Activated CD8-positive, alpha-beta memory T cell treated with anti-CD3 and anti-CD28 coated beads, Interleukin-2, amount 10 ng/mL, durations not matched to agents 7 days and 5 days (primary cell): ENCODE data around the gene SYK. TPM values are rescaled to one million over a fixed set of nuclear protein-coding genes. Genes with fewer than 3 reads are reported as not detected.

Experiments
- ATAC-seq: fragments of 150-1000 bp; cut with Tn5 transposase; one replicate; pipeline ENCODE4 v1.10.0; 2021; ENCODE audit warnings: moderate library complexity
- CTCF ChIA-PET: fragments of 350-600 bp; sonication (Branson Sonifier 250); formaldehyde crosslinking; loops from one replicate; lab custom pipeline; 2021; ENCODE audit warnings: antibody characterized with exemption; lab: Charles Lee
- DNase-seq: peaks from one replicate; pipeline ENCODE4 v3.0.0-alpha.2; 2020
- H3K27ac Mint-ChIP-seq: one replicate; pipeline ENCODE4 v1.8.0; 2021; ENCODE audit warnings: mild to moderate bottlenecking, mixed read lengths
- H3K27me3 Mint-ChIP-seq: one replicate; pipeline ENCODE4 v1.8.0; 2021; ENCODE audit warnings: mixed read lengths
- H3K36me3 Mint-ChIP-seq: one replicate; pipeline ENCODE4 v1.8.0; 2021; ENCODE audit warnings: mild to moderate bottlenecking, mixed read lengths
- H3K4me1 Mint-ChIP-seq: one replicate; pipeline ENCODE4 v1.8.0; 2021; ENCODE audit warnings: mixed read lengths
- H3K4me3 Mint-ChIP-seq: one replicate; pipeline ENCODE4 v1.8.0; 2021; ENCODE audit warnings: mild to moderate bottlenecking, moderate library complexity, mixed read lengths
- H3K9me3 Mint-ChIP-seq: one replicate; pipeline ENCODE4 v1.8.0; 2022; ENCODE audit warnings: low read depth, mixed read lengths
- total RNA-seq, 2 experiments: library from RNA; stranded (reverse); gene quantifications; one replicate each; pipeline ENCODE4 v1.2.3, GENCODE V29; 2021

The SYK gene
- total RNA-seq, 2 experiments from 2014 or later, result 0.26 to 0.28 TPM

DNA sequence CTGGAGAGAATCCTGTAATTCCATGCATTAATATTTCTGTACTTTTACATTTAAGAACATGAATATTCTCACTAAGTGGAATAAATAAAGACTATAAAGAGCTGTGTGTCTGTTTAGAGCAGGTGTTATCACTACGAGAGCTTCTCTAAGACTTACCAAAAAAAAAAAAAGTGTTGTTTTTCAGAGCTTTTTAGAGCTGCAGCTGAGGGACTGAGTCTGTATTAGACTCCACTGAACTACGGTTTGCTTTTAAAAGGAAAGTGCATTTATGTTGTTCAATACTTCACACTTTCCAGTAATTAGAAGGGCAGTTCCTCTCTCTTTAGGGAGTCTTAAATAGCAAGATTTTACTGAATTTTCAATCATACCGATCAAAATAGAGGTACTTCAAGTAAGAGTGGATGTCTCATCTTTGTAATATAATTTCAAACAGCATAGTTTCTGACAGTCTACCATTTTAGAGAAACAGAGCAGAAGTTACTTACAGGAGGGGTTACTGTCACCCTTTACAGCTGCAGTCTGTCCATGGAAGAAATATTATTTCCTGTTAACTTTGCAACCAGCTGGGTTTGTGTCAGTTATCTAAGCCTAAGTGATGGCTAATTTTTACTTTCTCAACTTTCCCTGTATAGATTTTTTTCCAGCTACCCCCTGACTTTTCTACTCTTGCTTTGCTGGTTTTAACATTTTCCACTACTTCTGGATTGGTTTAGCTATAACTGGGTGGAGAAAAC is 2.4 kb downstream of the SYK start:
- no peaks in the 10 kb centered on the region for H3K9me3 Mint-ChIP-seq
- CTCF ChIA-PET, result no interaction called here
- peaks cover 90% of the 10 kb centered on the region for H3K27me3 Mint-ChIP-seq
- ATAC-seq (no peak), DNase-seq (no peak)
- H3K4me1 Mint-ChIP-seq, result peaks cover 2% of the 10 kb centered on the region
- no peaks in the 10 kb centered on the region for H3K36me3 Mint-ChIP-seq
- no peak overlapping the region for H3K27ac Mint-ChIP-seq
- H3K4me3 Mint-ChIP-seq, result no peak overlapping the region

DNA sequence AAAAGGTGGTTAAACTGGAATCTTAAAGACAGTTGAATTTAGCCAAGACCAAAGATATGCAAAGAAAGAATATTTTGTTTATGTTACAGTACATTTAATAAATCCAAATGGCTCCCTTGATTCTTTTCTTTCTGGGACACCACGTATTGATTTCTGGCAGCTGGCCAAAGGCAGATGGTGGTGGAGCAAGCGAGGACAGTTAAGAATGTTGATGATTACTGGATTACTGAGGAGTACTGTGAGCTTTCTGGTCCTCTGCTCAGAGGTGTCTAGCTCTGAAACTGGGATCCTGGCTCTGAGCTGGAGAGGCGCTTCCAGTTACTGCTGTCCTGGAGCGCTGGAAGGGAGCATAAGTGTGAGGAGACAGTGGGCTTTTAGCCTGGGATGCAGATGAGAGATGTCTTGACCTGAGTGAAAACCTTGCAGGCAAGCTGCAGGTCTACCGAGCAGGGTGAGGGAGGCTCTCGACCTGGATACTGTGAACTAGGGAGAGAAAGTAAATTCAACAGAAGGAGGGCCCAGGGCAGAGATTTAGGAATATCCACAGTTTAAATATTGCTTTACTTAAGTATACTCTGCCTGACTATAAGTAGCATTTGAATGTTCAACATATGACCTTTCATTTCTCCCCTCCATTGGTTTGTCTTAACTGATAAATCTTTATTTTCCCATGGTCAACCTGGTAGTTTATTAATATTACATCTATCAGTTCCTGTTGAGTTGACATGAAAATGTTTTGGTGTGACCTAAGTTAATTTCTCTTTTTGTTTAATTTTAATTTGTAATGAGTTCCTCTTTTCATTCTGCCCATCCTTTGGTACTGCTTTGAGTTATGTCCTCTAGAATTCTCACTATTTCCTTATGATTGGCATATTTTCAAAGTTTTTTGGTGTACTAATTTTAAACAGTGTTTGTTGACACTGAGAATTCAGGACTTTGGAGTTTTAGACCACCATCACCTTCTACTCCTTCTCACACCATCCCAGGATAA is 3.7 kb downstream of the SYK start:
- Mint-ChIP-seq H3K36me3 (no peaks in the 10 kb centered on the region), H3K27me3 (peaks cover 85% of the 10 kb centered on the region), H3K4me1 (peaks cover 2% of the 10 kb centered on the region), H3K4me3 (no peak overlapping the region), H3K9me3 (no peaks in the 10 kb centered on the region), H3K27ac (no peak overlapping the region)
- CTCF ChIA-PET, result interaction anchor here (0.7 kb wide), 1 partner anchor 26 kb away, joined by 3 read pairs; no protein-coding TSS in a partner anchor
- ATAC-seq (no peak), DNase-seq (no peak)

DNA sequence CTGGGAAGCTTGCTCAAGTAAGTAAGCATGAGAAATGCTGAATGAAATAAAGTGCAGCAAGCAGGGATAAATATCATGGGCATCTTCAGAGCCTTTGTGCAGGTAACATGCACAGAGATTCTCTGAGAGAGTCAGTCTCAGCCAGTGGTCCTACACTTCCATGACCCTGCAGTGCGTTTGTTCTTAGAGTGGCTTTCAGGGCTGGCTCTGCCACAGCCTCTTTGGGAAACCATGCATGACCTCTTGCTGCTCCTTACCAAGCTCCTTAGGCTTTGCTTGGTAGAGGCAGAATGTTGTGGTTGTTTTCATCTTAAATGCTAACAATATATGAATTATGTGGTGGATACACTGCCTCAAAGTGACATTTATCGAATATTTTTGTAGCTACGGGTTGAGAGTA is 5.4 kb downstream of the SYK start:
- CTCF ChIA-PET, result no interaction called here
- ATAC-seq, result no peak
- H3K9me3 Mint-ChIP-seq, result no peaks in the 10 kb centered on the region
- no peaks in the 10 kb centered on the region for H3K36me3 Mint-ChIP-seq
- H3K27ac Mint-ChIP-seq, result no peak overlapping the region
- peaks cover 2% of the 10 kb centered on the region for H3K4me1 Mint-ChIP-seq
- peaks cover 78% of the 10 kb centered on the region for H3K27me3 Mint-ChIP-seq
- no peak for DNase-seq
- H3K4me3 Mint-ChIP-seq, result no peak overlapping the region

DNA sequence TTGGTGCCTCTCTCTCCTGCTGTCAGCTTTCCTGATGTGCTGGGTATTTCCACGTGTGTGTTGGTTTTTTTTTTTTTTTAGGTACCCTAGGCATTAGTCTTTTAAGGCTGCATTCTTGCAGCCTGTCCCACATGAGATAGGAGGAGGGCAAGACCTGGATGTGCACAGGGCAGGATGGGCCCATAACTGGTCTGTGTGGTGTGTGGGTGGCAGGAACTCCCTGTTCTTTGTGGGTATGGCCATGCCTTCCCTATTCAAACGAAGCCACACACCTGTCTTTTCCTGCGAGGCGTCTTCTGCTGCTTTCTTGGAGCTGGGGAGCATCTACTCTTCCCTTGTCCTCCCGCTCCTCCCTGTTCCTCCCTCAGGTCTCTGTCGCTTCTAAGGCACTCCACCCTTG is 6.8 kb downstream of the SYK start:
- DNase-seq, result no peak
- ATAC-seq, result no peak
- no peak overlapping the region for H3K27ac Mint-ChIP-seq
- no peaks in the 10 kb centered on the region for H3K36me3 Mint-ChIP-seq
- H3K4me3 Mint-ChIP-seq, result no peak overlapping the region
- no peaks in the 10 kb centered on the region for H3K4me1 Mint-ChIP-seq
- CTCF ChIA-PET, result no interaction called here
- H3K27me3 Mint-ChIP-seq, result peaks cover 69% of the 10 kb centered on the region
- H3K9me3 Mint-ChIP-seq, result no peaks in the 10 kb centered on the region

DNA sequence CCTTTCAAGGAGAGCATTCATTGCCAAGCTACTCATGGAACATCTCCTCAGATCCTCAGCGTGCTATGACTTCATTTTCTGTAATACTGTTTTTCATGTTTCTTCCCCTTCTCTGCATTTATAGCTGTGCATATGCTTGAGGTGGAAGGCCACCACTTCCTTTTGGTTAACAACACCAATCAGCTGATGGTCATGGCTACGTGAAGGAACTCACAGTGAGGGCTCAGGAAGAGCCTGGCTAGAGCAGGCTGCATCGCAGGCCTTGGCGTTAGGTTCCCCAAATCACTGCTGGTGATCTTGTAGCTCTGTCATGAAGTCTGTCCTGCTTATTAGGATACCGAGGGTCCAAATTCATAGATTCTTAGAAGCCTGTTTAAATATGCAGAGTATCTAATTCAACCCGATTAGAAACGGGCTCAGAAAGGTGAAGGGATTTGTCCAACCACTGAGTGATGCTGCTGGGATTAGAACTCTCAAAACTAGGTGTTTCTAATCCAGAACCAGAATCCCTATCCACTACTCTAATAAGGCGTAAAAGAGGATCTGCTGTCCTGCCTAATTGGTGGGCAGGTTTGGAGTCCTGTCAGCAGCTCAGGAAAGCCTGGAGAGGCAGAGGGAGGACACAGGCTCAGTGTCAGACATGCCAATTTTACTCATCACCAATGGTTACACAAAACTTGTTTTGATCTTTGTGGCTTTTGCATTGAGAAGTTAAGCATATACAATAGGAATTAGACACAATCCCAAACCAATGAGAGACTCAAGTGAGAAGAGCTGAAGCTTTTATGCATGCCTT is 7.5 kb downstream of the SYK start:
- CTCF ChIA-PET, result no interaction called here
- ATAC-seq (no peak), DNase-seq (no peak)
- H3K4me3 Mint-ChIP-seq, result no peak overlapping the region
- no peaks in the 10 kb centered on the region for H3K4me1 Mint-ChIP-seq
- H3K9me3 Mint-ChIP-seq, result no peaks in the 10 kb centered on the region
- H3K27ac Mint-ChIP-seq, result no peak overlapping the region
- peaks cover 62% of the 10 kb centered on the region for H3K27me3 Mint-ChIP-seq
- H3K36me3 Mint-ChIP-seq, result no peaks in the 10 kb centered on the region

DNA sequence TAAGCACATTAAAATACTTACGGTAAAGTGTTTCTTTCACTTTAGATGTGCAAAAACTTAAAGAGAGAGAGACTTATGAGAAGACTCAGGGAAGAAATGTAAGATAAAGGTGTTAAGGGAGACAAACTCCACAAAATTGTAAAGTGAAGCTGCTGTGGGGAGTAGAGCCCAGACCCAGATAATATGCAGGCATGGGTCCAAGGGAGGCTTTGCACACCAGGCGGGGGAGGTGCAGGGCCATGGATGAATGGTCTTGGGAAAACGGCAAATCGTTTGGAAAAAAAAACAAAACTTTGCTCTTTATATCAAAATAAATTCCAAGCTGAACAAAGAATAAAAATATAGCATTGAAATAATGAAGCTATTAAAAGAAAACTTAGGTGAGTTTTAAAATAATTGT is 9.1 kb downstream of the SYK start:
- no peak for DNase-seq
- CTCF ChIA-PET, result no interaction called here
- Mint-ChIP-seq H3K27me3 (peaks cover 46% of the 10 kb centered on the region), H3K4me3 (no peak overlapping the region), H3K9me3 (no peaks in the 10 kb centered on the region), H3K27ac (no peak overlapping the region), H3K36me3 (no peaks in the 10 kb centered on the region), H3K4me1 (peaks cover 8% of the 10 kb centered on the region)
- no peak for ATAC-seq

DNA sequence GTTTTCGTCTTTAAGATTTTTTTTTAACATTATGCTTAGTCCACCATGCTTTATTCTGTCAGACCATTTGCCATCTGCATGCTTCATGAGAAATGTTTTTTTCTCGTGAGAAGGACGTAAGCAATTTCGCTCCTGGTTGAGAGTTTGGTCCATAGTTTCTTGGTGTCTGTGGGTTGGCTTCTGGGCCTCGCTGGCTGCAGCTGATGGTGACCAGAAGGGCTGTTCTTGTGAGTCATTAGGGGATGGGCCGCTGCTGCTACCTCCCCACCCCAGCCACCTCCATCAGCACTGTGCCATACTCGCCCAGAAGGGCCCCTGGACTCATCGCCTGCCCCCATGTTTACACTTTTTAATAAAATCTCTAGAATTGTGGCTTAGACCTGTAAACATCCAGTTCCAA is 11.4 kb downstream of the SYK start:
- no peak for DNase-seq
- no peak for ATAC-seq
- no peaks in the 10 kb centered on the region for H3K36me3 Mint-ChIP-seq
- H3K27ac Mint-ChIP-seq, result no peak overlapping the region
- CTCF ChIA-PET, result no interaction called here
- H3K4me3 Mint-ChIP-seq, result no peak overlapping the region
- H3K9me3 Mint-ChIP-seq, result peaks cover 6% of the 10 kb centered on the region
- H3K4me1 Mint-ChIP-seq, result peaks cover 8% of the 10 kb centered on the region
- H3K27me3 Mint-ChIP-seq, result peaks cover 33% of the 10 kb centered on the region

DNA sequence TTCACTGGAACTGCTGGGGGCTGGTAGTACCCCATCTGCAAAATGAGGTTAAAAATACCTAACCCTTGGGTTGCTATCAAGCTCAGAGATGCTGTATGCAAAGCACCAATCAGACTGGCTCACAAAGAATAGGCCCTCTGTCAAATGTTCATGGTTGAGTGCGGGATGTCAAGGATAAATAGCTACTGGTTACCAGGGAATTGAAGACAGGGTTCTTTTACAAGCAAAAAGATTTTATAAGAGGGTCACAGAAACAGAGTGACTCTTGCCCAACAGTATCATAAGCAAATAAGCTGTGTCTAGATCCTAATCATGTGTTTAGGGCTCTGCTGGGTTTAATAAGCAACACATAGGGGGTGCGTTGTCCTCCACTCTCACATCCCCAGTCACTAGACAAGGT is 11.9 kb downstream of the SYK start:
- Mint-ChIP-seq H3K4me1 (peaks cover 8% of the 10 kb centered on the region), H3K9me3 (peaks cover 6% of the 10 kb centered on the region), H3K27me3 (peaks cover 28% of the 10 kb centered on the region), H3K4me3 (no peak overlapping the region), H3K36me3 (no peaks in the 10 kb centered on the region), H3K27ac (no peak overlapping the region)
- CTCF ChIA-PET, result no interaction called here
- DNase-seq (no peak), ATAC-seq (no peak)

DNA sequence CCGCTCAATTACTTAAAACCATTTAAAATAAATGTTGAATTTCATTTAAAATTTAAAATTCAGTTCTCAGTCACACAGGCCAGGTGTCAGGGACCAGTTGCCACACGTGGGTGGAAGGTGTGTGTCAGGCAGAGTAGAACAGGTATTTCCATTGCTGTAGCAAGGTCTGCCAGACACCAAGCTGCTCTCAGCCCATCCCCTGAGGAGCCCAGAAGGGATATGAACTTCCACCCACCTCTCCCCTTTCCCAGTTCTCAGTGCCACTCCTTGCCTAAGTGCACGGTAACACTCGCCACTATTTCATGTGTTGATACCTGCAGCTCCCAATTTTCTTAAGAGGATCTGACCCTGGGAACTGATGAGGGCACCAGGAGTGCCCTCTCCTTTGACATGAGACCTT is 12.7 kb downstream of the SYK start:
- CTCF ChIA-PET, result no interaction called here

DNA sequence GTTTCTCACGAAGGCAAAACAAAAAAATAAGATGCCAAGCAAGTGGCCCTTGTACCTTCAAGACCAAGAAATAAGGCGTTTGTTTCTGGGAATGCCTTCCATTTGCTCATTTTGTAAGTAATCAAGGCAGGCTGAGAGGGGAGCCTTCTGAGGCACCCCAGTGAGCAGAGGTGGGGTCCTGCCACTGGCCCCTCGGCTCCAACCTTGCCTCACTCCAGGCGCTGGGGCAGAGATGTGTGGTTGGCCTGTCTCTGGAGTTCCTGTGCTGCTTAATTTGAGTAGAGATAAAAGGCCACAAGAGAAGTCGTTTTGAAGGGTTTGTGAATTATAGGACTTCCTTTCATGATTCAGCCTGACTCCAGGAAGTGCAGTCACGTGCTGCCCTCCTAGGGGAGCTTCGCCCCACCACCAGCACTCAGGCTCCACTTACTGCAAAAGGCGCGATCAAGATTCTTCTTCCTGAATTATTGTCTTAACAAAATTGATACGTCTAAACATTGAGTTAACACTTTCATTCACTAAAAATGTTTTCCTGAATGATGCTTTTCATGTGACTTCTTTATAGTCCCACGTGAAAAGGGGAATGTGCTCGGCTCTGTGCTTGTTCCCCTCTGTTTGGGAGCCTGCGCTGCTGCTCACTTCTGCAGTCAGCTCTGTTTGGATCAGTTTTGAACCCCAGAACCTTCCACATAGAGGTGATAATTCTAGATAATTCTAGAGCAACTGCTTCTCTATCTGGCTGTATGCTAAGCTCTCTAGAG is 13.7 kb downstream of the SYK start:
- no peak for ATAC-seq
- H3K4me3 Mint-ChIP-seq, result no peak overlapping the region
- H3K9me3 Mint-ChIP-seq, result peaks cover 6% of the 10 kb centered on the region
- DNase-seq, result no peak
- H3K36me3 Mint-ChIP-seq, result no peaks in the 10 kb centered on the region
- CTCF ChIA-PET, result no interaction called here
- H3K27ac Mint-ChIP-seq, result no peak overlapping the region
- peaks cover 8% of the 10 kb centered on the region for H3K4me1 Mint-ChIP-seq
- peaks cover 18% of the 10 kb centered on the region for H3K27me3 Mint-ChIP-seq

More for the DNA sequence above, 12.7 kb downstream of the SYK start:
- peaks cover 6% of the 10 kb centered on the region for H3K9me3 Mint-ChIP-seq
- H3K36me3 Mint-ChIP-seq, result no peaks in the 10 kb centered on the region
- H3K4me3 Mint-ChIP-seq, result no peak overlapping the region
- H3K4me1 Mint-ChIP-seq, result peaks cover 8% of the 10 kb centered on the region
- no peak overlapping the region for H3K27ac Mint-ChIP-seq
- DNase-seq (no peak), ATAC-seq (no peak)
- H3K27me3 Mint-ChIP-seq, result peaks cover 25% of the 10 kb centered on the region

DNA sequence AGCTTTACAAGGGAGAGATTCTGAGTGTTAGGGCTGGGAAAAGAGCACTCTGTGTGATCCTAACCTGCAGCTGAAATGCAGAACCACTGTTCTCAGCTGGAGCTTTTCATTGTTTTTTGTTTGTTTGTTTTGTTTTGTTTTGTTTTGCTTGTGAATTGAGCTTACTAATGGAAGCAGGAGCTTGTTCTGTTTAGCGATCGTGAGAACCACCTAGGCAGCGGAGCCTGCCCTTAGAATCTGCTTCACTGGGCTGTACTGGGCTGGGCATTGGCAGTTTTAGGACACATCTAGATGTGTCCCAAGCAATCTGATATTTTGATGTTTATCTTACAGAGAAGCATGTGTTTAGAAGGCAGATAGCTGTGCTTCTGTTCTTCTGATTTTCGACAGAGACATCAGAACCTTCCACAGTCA is 14.3 kb downstream of the SYK start:
- no peak overlapping the region for H3K4me3 Mint-ChIP-seq
- ATAC-seq (no peak), DNase-seq (no peak)
- H3K9me3 Mint-ChIP-seq, result peaks cover 6% of the 10 kb centered on the region
- peaks cover 15% of the 10 kb centered on the region for H3K27me3 Mint-ChIP-seq
- H3K36me3 Mint-ChIP-seq, result no peaks in the 10 kb centered on the region
- CTCF ChIA-PET, result no interaction called here
- H3K4me1 Mint-ChIP-seq, result peaks cover 8% of the 10 kb centered on the region
- H3K27ac Mint-ChIP-seq, result no peak overlapping the region

DNA sequence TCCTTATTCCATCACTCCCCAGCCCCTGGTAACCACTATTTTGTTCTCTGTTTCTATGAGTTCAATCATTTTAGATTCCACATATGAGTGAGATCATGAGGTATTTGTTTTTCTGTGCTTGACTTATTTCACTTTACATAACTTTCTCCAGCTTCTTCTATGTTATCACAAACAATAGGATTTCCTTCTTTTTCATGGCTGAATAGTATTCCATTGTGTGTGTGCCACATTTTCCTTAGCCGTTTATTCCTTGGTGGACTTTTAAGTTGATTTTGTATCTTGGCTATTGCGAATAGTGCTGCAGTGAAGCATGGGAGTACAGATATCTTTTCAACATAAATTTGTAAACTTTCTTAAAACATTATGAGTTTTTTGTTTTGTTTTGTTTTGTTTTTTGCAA is 15.1 kb downstream of the SYK start:
- CTCF ChIA-PET, result no interaction called here
- H3K36me3 Mint-ChIP-seq, result no peaks in the 10 kb centered on the region
- H3K9me3 Mint-ChIP-seq, result peaks cover 6% of the 10 kb centered on the region
- H3K4me1 Mint-ChIP-seq, result peaks cover 8% of the 10 kb centered on the region
- ATAC-seq (no peak), DNase-seq (no peak)
- H3K27me3 Mint-ChIP-seq, result peaks cover 18% of the 10 kb centered on the region
- no peak overlapping the region for H3K27ac Mint-ChIP-seq
- no peak overlapping the region for H3K4me3 Mint-ChIP-seq

DNA sequence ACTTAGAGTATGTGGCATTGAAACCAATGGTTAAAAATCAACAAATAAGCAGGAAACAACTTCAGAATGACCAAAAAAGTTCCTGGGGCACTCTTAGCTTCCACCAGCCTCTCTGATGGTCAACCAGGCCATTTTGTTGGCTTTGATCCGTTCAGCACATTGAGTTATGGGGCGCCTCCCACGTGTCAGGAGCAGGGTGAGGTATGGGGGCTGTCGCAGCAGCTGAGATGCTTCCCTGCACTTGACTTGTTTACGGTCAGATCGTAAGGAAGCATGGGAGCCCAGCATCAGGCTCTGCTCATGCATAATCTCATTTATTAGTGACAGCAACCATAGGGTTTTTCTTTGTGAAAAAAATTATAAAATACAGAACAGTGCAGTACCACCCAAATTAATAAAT is 16.7 kb downstream of the SYK start:
- Mint-ChIP-seq H3K9me3 (peaks cover 6% of the 10 kb centered on the region), H3K27me3 (peaks cover 18% of the 10 kb centered on the region), H3K36me3 (no peaks in the 10 kb centered on the region), H3K4me1 (peaks cover 8% of the 10 kb centered on the region), H3K4me3 (no peak overlapping the region), H3K27ac (no peak overlapping the region)
- CTCF ChIA-PET, result no interaction called here
- ATAC-seq (no peak), DNase-seq (no peak)
